Muscle of leg (tissue), 11 donors: Measurements from ENCODE around the gene RPS3. TPM values are rescaled to one million over a fixed set of nuclear protein-coding genes. Genes with fewer than 3 reads are reported as not detected.
"Not testable (repeated sequence)": the region's sequence is repeated elsewhere in the genome, so short reads cannot be mapped to it uniquely, and the experiment has no call there.

Experiments
- DNase-seq: peaks from one replicate; pipeline ENCODE4 v3.0.0; 2013
- H3K27ac ChIP-seq: one replicate; pipeline ENCODE4 v1.5.1; 2013; ENCODE audit warnings: mild to moderate bottlenecking, low read length, control low read depth
- H3K27me3 ChIP-seq: one replicate; pipeline ENCODE4 v1.6.1; 2013; ENCODE audit warnings: low read length; ENCODE audit not compliant: control insufficient read depth, insufficient read depth
- H3K36me3 ChIP-seq: one replicate; pipeline ENCODE4 v1.6.1; 2013; ENCODE audit warnings: low read length; ENCODE audit not compliant: control insufficient read depth, insufficient read depth
- H3K4me1 ChIP-seq: one replicate; pipeline ENCODE4 v1.6.1; 2013; ENCODE audit warnings: low read length; ENCODE audit not compliant: control insufficient read depth, insufficient read depth
- H3K4me3 ChIP-seq: one replicate; pipeline ENCODE4 v1.5.1; 2013; ENCODE audit warnings: low read length, control low read depth
- H3K9me3 ChIP-seq: replicated peaks from 2 replicates; pipeline ENCODE4 v1.6.1; 2013; ENCODE audit warnings: low read depth, low read length; ENCODE audit not compliant: control insufficient read depth
- WGBS: methylation state at CpG from one replicate; pipeline ENCODE4 v1.1.5; 2013; ENCODE audit warnings: missing lambda C conversion rate; ENCODE audit not compliant: insufficient coverage; 5-methylcytosine and 5-hydroxymethylcytosine counted together
- polyA plus RNA-seq, 8 donors: library from polyadenylated mRNA; unstranded; fragments of 120-200 nt; gene quantifications; one replicate each; pipeline versions ENCODE4 v1.2.1 to v1.2.3, GENCODE V29; 2013; ENCODE audit warnings: inconsistent platforms in 1 of 8, low replicate concordance in 1 of 8; ENCODE audit not compliant: insufficient read length in 8 of 8, insufficient read depth in 1 of 8
- total RNA-seq: library from RNA; stranded (reverse); fragments of 120-200 nt; gene quantifications from one replicate; pipeline ENCODE4 v1.2.4, GENCODE V29; 2013

RPS3 gene
- total and polyA plus RNA-seq, 9 donors: 3,265 to 4,158 (median 4,030) TPM

DNA sequence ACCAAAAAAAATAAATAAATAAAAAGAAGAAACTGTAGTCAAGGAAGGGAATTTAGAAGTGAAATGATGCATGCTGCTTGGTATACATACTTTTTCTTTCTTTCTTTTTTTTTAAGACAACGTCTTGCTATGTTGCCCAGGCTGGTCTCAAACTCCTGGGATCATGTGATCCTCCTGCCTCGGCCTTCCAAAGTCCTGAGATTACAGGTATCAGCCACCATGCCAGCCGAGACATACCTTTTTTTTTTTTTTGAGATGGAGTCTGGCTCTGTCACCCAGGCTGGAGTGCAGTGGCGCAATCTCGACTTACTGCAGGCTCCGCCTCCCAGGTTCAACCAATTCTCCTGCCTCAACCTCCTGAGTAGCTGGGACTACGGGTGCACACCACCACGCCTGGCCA is 26.1 kb upstream of the RPS3 start:
- no peak overlapping the region for H3K27ac ChIP-seq
- no peaks in the 10 kb centered on the region for H3K36me3 ChIP-seq
- no peak for DNase-seq
- H3K27me3 ChIP-seq: peaks cover 2% of the 10 kb centered on the region
- WGBS: 64% methylated on average over 3 of the region's 8 CpGs
- no peaks in the 10 kb centered on the region for H3K4me1 ChIP-seq
- H3K4me3 ChIP-seq: no peak overlapping the region
- H3K9me3 ChIP-seq: peaks cover 2% of the 10 kb centered on the region

GRCh38 chr11:75374646-75375045 is 24.7 kb upstream of the RPS3 start:
- no peak overlapping the region for H3K4me3 ChIP-seq
- DNase-seq: no peak
- no peak overlapping the region for H3K27ac ChIP-seq
- peaks cover 2% of the 10 kb centered on the region for H3K27me3 ChIP-seq
- no peaks in the 10 kb centered on the region for H3K9me3 ChIP-seq
- 83% methylated on average over 4 of the region's 4 CpGs for WGBS
- no peaks in the 10 kb centered on the region for H3K36me3 ChIP-seq
- no peaks in the 10 kb centered on the region for H3K4me1 ChIP-seq

GRCh38 chr11:75375626-75376025 is 23.7 kb upstream of the RPS3 start:
- H3K27ac ChIP-seq: no peak overlapping the region

GRCh38 chr11:75376175-75376574 is 23.1 kb upstream of the RPS3 start:
- no peaks in the 10 kb centered on the region for H3K36me3 ChIP-seq
- H3K4me1 ChIP-seq: peaks cover 12% of the 10 kb centered on the region
- H3K4me3 ChIP-seq: no peak overlapping the region
- no peak for DNase-seq
- H3K9me3 ChIP-seq: no peaks in the 10 kb centered on the region
- H3K27ac ChIP-seq: no peak overlapping the region
- H3K27me3 ChIP-seq: peaks cover 2% of the 10 kb centered on the region
- 61% methylated on average over 6 of the region's 9 CpGs for WGBS

More at GRCh38 chr11:75375626-75376025, 23.7 kb upstream of the RPS3 start:
- H3K4me3 ChIP-seq: no peak overlapping the region
- H3K9me3 ChIP-seq: no peaks in the 10 kb centered on the region
- whole genome bisulfite sequencing: 85% methylated on average over 3 of the region's 8 CpGs
- H3K4me1 ChIP-seq: peaks cover 6% of the 10 kb centered on the region
- peaks cover 2% of the 10 kb centered on the region for H3K27me3 ChIP-seq
- no peak for DNase-seq
- H3K36me3 ChIP-seq: no peaks in the 10 kb centered on the region

DNA sequence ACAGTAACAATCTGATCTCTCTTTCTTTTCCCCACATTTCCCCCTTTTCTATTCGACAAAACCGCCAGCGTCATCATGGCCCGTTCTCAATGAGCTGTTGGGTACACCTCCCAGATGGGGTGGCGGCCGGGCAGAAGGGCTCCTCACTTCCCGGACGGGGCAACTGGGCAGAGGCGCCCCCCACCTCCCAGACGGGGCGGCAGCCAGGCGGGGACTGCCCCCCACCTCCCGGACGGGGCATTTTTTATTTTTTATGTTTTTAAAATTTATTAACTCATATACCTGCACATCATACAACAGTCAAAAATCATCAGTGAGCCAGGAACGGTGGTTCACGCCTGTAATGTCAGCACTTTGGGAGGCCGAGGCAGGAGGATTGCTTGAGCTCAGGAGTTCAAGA is 20.5 kb upstream of the RPS3 start:
- not testable (repeated sequence) for H3K4me3 ChIP-seq, H3K27ac ChIP-seq, DNase-seq, H3K9me3 ChIP-seq, H3K27me3 ChIP-seq, H3K36me3 ChIP-seq
- H3K4me1 ChIP-seq: peaks cover 13% of the 10 kb centered on the region
- WGBS: 85% methylated on average over 4 of the region's 17 CpGs

DNA sequence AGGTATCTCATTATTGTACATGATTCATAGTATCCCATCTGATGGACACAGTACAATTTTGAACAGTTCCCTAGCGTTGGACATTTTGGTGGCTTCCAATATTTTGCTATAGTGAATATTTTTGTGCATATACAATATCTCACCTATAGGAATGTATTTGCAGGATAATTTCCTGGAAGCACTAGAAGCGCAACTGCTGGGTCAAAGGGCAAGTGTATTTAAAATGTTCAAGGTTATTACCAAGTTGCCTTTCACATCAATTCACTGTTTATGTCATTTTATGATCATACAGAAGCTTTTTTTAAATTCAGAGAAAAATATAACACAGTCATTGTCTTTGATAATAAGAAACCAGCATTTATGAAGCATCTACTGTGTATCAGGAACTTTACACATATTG is 19.1 kb upstream of the RPS3 start:
- WGBS: no CpG with 5 or more reads among the region's 2 CpGs
- peak overlapping the region; percentile 59 for H3K27ac ChIP-seq
- H3K27me3 ChIP-seq: no peaks in the 10 kb centered on the region
- peaks cover 15% of the 10 kb centered on the region for H3K4me1 ChIP-seq
- no peak overlapping the region for H3K4me3 ChIP-seq
- DNase-seq: no peak
- no peaks in the 10 kb centered on the region for H3K9me3 ChIP-seq
- no peaks in the 10 kb centered on the region for H3K36me3 ChIP-seq

GRCh38 chr11:75380716-75381420 is 18.4 kb upstream of the RPS3 start:
- Histone ChIP-seq H3K4me3 (no peak overlapping the region), H3K9me3 (no peaks in the 10 kb centered on the region), H3K4me1 (peaks cover 15% of the 10 kb centered on the region), H3K27me3 (no peaks in the 10 kb centered on the region), H3K36me3 (no peaks in the 10 kb centered on the region), H3K27ac (peak overlapping the region; percentile 59)
- DNase-seq: peak; percentile 76
- 73% methylated on average over 4 of the region's 7 CpGs for WGBS

DNA sequence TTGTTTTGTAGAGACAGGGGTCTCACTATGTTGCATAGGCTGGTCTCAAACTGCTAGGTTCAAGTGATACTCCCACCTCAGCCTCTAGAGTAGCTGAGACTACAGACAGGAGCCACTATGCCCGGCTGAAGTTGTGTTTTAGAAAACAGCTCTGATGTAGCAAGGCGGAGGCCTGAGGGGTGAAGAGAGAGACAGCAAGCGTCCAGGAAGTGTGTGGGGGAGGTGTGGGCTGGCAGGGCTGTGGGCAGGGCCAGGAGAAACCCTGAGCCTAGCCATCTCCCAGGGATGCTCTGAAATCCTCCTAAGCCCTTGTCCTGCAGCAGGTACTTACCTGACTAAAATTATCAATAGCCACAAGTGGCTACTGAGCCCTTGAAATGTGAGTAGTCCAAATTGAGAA is 16.1 kb upstream of the RPS3 start:
- no peak for DNase-seq
- no peak overlapping the region for H3K4me3 ChIP-seq
- 66% methylated on average over 3 of the region's 3 CpGs for WGBS
- no peaks in the 10 kb centered on the region for H3K9me3 ChIP-seq
- H3K27me3 ChIP-seq: peaks cover under 1% of the 10 kb centered on the region
- no peak overlapping the region for H3K27ac ChIP-seq
- no peaks in the 10 kb centered on the region for H3K36me3 ChIP-seq
- H3K4me1 ChIP-seq: peaks cover 15% of the 10 kb centered on the region

GRCh38 chr11:75384438-75385080 is 14.8 kb upstream of the RPS3 start:
- Histone ChIP-seq H3K36me3 (no peaks in the 10 kb centered on the region), H3K9me3 (no peaks in the 10 kb centered on the region), H3K4me1 (peaks cover 23% of the 10 kb centered on the region), H3K4me3 (no peak overlapping the region), H3K27ac (no peak overlapping the region), H3K27me3 (peaks cover 4% of the 10 kb centered on the region)
- peak; percentile 74 for DNase-seq
- 19% methylated on average over 15 of the region's 24 CpGs for WGBS

- no peaks in the 10 kb centered on the region for H3K9me3 ChIP-seq
- H3K36me3 ChIP-seq: no peaks in the 10 kb centered on the region
- H3K4me1 ChIP-seq: peaks cover 11% of the 10 kb centered on the region
- no peak overlapping the region for H3K4me3 ChIP-seq
- 50% methylated on average over 1 of the region's 3 CpGs for WGBS
- no peak overlapping the region for H3K27ac ChIP-seq
- peaks cover 8% of the 10 kb centered on the region for H3K27me3 ChIP-seq
- DNase-seq: no peak
Observed at GRCh38 chr11:75386942-75387630, 12.2 kb upstream of the RPS3 start.
